K562 (cell line): ENCODE data around the gene NTSR1. TPM values are rescaled to one million over a fixed set of nuclear protein-coding genes. Genes with fewer than 3 reads are reported as not detected.

Experiments used
- ELF2 ChIP-seq: fragments of 250-450 bp; sonication (Bioruptor Pico); IDR thresholded peaks from 2 replicates; pipeline ENCODE4 v1.5.0; 2021; ENCODE audit warnings: mild to moderate bottlenecking
- L3MBTL2 ChIP-seq: fragments of 450-650 bp; IDR thresholded peaks from 2 replicates; pipeline ENCODE4 v1.6.1; 2016; ENCODE audit warnings: mild to moderate bottlenecking, moderate library complexity
- MAFF ChIP-seq: IDR thresholded peaks from 2 replicates; pipeline ENCODE4 v1.6.1; 2012; ENCODE audit warnings: low read length, improper control_type of control experiment
- NCOA1 ChIP-seq: fragments of 450-650 bp; IDR thresholded peaks from 2 replicates; pipeline ENCODE4 v1.6.1; 2016; ENCODE audit warnings: low read depth
- NCOA6 ChIP-seq: fragments of 450-650 bp; IDR thresholded peaks from 2 replicates; pipeline ENCODE4 v1.6.1; 2017; ENCODE audit warnings: mild to moderate bottlenecking
- NR2C2 ChIP-seq, 2 experiments: fragments of 200-800 bp in 1 of 2; sonication (Bioruptor generic) in 1 of 2; sonication (generic) in 1 of 2; formaldehyde crosslinking in 1 of 2; IDR thresholded peaks; 2 replicates each; pipeline versions ENCODE4 v1.6.1 to v1.8.0; 2016 to 2022; ENCODE audit warnings: mild to moderate bottlenecking in 1 of 2, missing compliant biosample characterization in 1 of 2, missing genetic modification characterization in 1 of 2, missing genetic modification reagents in 1 of 2
- RAD51 ChIP-seq: fragments of 450-650 bp; IDR thresholded peaks from 2 replicates; pipeline ENCODE4 v1.7.1; 2016; ENCODE audit warnings: low read depth, mild to moderate bottlenecking, borderline replicate concordance
- RB1 ChIP-seq: fragments of 450-650 bp; IDR thresholded peaks from 2 replicates; pipeline ENCODE4 v1.6.1; 2017; ENCODE audit warnings: low read depth, mild to moderate bottlenecking
- TAF15 ChIP-seq: fragments of 200-400 bp; formaldehyde crosslinking; IDR thresholded peaks from 2 replicates; pipeline ENCODE4 v1.6.1; 2017; ENCODE audit warnings: mild to moderate bottlenecking, low read depth, low read length, moderate library complexity
- ZNF282 ChIP-seq: sonication (generic); formaldehyde crosslinking; IDR thresholded peaks from 2 replicates; pipeline ENCODE4 v1.8.1; 2023; ENCODE audit warnings: missing genetic modification reagents
- ZNF778 ChIP-seq: fragments of 450-650 bp; formaldehyde crosslinking; IDR thresholded peaks from 2 replicates; pipeline ENCODE4 v1.4.0; 2020; ENCODE audit warnings: mild to moderate bottlenecking, moderate library complexity
- ZNF780A ChIP-seq: fragments of 250-450 bp; sonication (Bioruptor Pico); IDR thresholded peaks from 2 replicates; pipeline ENCODE4 v1.5.0; 2021; ENCODE audit warnings: mild to moderate bottlenecking
- polyA plus RNA-seq, 8 experiments: library from polyadenylated mRNA; depleted of rRNA in 4 of 8; stranded (reverse) in 5 of 8; unstranded in 3 of 8; fragments of >200 nt; fragmentation: Nextera tagmentation in 2 of 8; fragmentation: Illumina TruSeq in 1 of 8; extraction: Ambion mirVana in 2 of 8; extraction: Trizol in 1 of 8; gene quantifications; 2 replicates each; pipeline versions ENCODE4 v1.2.1 to v1.2.3, GENCODE V29; 2011 to 2014; ENCODE audit warnings: inconsistent platforms in 1 of 8, missing spikeins in 1 of 8
- total RNA-seq, 7 experiments: library from RNA; depleted of rRNA in 6 of 7; stranded (reverse); fragments of >200 nt in 6 of 7; fragmentation: Illumina TruSeq in 2 of 7; extraction: Trizol in 2 of 7; gene quantifications; 2 replicates each; pipeline versions ENCODE4 v1.2.1 to v1.2.3, GENCODE V29; 2011 to 2021; ENCODE audit warnings: low replicate concordance in 1 of 7
- TF ChIP-seq, protein P1 (sequence below): fragments of 450-650 bp; IDR thresholded peaks from 2 replicates; pipeline ENCODE4 v1.6.1; 2016
- TF ChIP-seq, protein P2 (sequence below), 2 experiments: fragments of 200-800 bp in 1 of 2; sonication (Bioruptor generic) in 1 of 2; sonication (generic) in 1 of 2; formaldehyde crosslinking in 1 of 2; IDR thresholded peaks in 1 of 2; conservative IDR thresholded peaks in 1 of 2; 2 replicates each; pipeline versions ENCODE4 v1.5.0 to v1.6.1; 2016 to 2020; ENCODE audit warnings: missing compliant biosample characterization in 1 of 2, missing genetic modification characterization in 1 of 2, missing genetic modification reagents in 1 of 2
- TF ChIP-seq, protein P3 (sequence below), 2 experiments: fragments of 250-450 bp in 1 of 2; fragments of 450-650 bp in 1 of 2; sonication (Bioruptor Pico) in 1 of 2; IDR thresholded peaks; 2 replicates each; pipeline versions ENCODE4 v1.6.1 to v1.8.0; 2016 to 2021; ENCODE audit warnings: mild to moderate bottlenecking in 2 of 2, moderate library complexity in 2 of 2, missing compliant biosample characterization in 1 of 2, missing genetic modification characterization in 1 of 2
- TF ChIP-seq, protein P4 (sequence below): IDR thresholded peaks from 2 replicates; pipeline ENCODE4 v1.6.1; 2011; ENCODE audit not compliant: insufficient read length; ENCODE audit errors: extremely low read depth
- TF ChIP-seq, protein P5 (sequence below): fragments of 250-450 bp; sonication (Bioruptor Pico); IDR thresholded peaks from 2 replicates; pipeline ENCODE4 v1.4.0; 2020
- TF ChIP-seq, protein P6 (sequence below): sonication (generic); formaldehyde crosslinking; IDR thresholded peaks from 2 replicates; pipeline ENCODE4 v1.5.0; 2020; ENCODE audit warnings: missing genetic modification reagents

Gene NTSR1
- total and polyA plus RNA-seq, 9 of the 15 experiments (the other 6 are each of a cell fraction or from before 2014, with no cell fraction given), result 0.04 to 0.40 (median 0.13) TPM; not detected in 3

DNA sequence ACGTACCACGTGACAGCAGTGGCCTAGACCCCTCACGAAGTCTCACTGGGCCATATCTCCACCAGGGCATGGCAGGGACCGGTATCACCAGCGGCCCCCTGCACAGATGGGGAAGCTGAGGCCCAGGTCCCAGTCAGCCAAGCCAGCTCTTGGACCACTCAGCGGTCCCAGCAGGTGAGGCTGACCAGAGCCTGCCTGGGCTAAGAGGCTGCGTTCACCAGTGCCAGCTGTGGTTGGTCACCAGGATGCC is 85.0 kb downstream of the NTSR1 start (continued):
- TF ChIP-seq NR2C2 (CRISPR knock-in tag; IDR thresholded peaks at IDR 0.05), result no peak
- no peak for TF ChIP-seq NR2C2 (tag; IDR thresholded peaks at IDR 0.05)
- TF ChIP-seq, protein P1, sequence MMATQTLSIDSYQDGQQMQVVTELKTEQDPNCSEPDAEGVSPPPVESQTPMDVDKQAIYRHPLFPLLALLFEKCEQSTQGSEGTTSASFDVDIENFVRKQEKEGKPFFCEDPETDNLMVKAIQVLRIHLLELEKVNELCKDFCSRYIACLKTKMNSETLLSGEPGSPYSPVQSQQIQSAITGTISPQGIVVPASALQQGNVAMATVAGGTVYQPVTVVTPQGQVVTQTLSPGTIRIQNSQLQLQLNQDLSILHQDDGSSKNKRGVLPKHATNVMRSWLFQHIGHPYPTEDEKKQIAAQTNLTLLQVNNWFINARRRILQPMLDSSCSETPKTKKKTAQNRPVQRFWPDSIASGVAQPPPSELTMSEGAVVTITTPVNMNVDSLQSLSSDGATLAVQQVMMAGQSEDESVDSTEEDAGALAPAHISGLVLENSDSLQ, result no peak
- no peak for TF ChIP-seq NCOA6
- TF ChIP-seq NCOA1, result no peak
- TF ChIP-seq, protein P2, sequence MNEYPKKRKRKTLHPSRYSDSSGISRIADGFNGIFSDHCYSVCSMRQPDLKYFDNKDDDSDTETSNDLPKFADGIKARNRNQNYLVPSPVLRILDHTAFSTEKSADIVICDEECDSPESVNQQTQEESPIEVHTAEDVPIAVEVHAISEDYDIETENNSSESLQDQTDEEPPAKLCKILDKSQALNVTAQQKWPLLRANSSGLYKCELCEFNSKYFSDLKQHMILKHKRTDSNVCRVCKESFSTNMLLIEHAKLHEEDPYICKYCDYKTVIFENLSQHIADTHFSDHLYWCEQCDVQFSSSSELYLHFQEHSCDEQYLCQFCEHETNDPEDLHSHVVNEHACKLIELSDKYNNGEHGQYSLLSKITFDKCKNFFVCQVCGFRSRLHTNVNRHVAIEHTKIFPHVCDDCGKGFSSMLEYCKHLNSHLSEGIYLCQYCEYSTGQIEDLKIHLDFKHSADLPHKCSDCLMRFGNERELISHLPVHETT (CRISPR knock-in tag; conservative IDR thresholded peaks at IDR 0.05 in 1 of 2, IDR thresholded peaks at IDR 0.05 in 1 of 2), result no peak
- TF ChIP-seq MAFF, result no peak
- no peak for TF ChIP-seq ZNF282 (CRISPR knock-in tag)
- TF ChIP-seq RAD51, result peak; percentile 57
- no peak for TF ChIP-seq RB1
- TF ChIP-seq ELF2 (CRISPR knock-in tag), result no peak
- TF ChIP-seq, protein P3, sequence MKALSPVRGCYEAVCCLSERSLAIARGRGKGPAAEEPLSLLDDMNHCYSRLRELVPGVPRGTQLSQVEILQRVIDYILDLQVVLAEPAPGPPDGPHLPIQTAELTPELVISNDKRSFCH (CRISPR knock-in tag; IDR thresholded peaks at IDR 0.05), result no peak
- TF ChIP-seq, protein P3 (tag; IDR thresholded peaks at IDR 0.05), result peak; percentile 60; the same call in 1 of the 2 replicates
- TF ChIP-seq, protein P4, sequence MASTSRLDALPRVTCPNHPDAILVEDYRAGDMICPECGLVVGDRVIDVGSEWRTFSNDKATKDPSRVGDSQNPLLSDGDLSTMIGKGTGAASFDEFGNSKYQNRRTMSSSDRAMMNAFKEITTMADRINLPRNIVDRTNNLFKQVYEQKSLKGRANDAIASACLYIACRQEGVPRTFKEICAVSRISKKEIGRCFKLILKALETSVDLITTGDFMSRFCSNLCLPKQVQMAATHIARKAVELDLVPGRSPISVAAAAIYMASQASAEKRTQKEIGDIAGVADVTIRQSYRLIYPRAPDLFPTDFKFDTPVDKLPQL, result no peak
- no peak for TF ChIP-seq TAF15
- peak; percentile 60; the same call in 1 of the 2 replicates for TF ChIP-seq L3MBTL2
- no peak for TF ChIP-seq ZNF778 (CRISPR knock-in tag)
- TF ChIP-seq, protein P5, sequence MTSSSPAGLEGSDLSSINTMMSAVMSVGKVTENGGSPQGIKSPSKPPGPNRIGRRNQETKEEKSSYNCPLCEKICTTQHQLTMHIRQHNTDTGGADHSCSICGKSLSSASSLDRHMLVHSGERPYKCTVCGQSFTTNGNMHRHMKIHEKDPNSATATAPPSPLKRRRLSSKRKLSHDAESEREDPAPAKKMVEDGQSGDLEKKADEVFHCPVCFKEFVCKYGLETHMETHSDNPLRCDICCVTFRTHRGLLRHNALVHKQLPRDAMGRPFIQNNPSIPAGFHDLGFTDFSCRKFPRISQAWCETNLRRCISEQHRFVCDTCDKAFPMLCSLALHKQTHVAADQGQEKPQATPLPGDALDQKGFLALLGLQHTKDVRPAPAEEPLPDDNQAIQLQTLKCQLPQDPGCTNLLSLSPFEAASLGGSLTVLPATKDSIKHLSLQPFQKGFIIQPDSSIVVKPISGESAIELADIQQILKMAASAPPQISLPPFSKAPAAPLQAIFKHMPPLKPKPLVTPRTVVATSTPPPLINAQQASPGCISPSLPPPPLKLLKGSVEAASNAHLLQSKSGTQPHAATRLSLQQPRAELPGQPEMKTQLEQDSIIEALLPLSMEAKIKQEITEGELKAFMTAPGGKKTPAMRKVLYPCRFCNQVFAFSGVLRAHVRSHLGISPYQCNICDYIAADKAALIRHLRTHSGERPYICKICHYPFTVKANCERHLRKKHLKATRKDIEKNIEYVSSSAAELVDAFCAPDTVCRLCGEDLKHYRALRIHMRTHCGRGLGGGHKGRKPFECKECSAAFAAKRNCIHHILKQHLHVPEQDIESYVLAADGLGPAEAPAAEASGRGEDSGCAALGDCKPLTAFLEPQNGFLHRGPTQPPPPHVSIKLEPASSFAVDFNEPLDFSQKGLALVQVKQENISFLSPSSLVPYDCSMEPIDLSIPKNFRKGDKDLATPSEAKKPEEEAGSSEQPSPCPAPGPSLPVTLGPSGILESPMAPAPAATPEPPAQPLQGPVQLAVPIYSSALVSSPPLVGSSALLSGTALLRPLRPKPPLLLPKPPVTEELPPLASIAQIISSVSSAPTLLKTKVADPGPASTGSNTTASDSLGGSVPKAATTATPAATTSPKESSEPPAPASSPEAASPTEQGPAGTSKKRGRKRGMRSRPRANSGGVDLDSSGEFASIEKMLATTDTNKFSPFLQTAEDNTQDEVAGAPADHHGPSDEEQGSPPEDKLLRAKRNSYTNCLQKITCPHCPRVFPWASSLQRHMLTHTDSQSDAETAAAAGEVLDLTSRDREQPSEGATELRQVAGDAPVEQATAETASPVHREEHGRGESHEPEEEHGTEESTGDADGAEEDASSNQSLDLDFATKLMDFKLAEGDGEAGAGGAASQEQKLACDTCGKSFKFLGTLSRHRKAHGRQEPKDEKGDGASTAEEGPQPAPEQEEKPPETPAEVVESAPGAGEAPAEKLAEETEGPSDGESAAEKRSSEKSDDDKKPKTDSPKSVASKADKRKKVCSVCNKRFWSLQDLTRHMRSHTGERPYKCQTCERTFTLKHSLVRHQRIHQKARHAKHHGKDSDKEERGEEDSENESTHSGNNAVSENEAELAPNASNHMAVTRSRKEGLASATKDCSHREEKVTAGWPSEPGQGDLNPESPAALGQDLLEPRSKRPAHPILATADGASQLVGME (CRISPR knock-in tag), result peak; percentile 66; the same call in 1 of the 2 replicates
- no peak for TF ChIP-seq ZNF780A (CRISPR knock-in tag)
- TF ChIP-seq, protein P6, sequence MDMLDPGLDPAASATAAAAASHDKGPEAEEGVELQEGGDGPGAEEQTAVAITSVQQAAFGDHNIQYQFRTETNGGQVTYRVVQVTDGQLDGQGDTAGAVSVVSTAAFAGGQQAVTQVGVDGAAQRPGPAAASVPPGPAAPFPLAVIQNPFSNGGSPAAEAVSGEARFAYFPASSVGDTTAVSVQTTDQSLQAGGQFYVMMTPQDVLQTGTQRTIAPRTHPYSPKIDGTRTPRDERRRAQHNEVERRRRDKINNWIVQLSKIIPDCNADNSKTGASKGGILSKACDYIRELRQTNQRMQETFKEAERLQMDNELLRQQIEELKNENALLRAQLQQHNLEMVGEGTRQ, result peak; percentile 37; the same call in 1 of the 2 replicates
